Activated CD4-positive, CD25-positive, alpha-beta regulatory T cell treated with anti-CD3 and anti-CD28 coated beads, Interleukin-2, amount 50 U/mL, for 24 hours (primary cell): ENCODE measurements around the gene FCRL6.

Experiments
- ATAC-seq, 2 donors: fragments of 150-1000 bp; cut with Tn5 transposase; one replicate each; pipeline ENCODE4 v1.10.0; 2021; ENCODE audit warnings: mild to moderate bottlenecking in 1 of 2, moderate library complexity in 1 of 2

FCRL6 gene, protein sequence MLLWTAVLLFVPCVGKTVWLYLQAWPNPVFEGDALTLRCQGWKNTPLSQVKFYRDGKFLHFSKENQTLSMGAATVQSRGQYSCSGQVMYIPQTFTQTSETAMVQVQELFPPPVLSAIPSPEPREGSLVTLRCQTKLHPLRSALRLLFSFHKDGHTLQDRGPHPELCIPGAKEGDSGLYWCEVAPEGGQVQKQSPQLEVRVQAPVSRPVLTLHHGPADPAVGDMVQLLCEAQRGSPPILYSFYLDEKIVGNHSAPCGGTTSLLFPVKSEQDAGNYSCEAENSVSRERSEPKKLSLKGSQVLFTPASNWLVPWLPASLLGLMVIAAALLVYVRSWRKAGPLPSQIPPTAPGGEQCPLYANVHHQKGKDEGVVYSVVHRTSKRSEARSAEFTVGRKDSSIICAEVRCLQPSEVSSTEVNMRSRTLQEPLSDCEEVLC

GRCh38 chr1:159802111-159802510 lies at the start of gene FCRL6:
Gene FCRL6 (plus strand): TSS chr1:159802360. CDS start chr1:159802425, 65 bp downstream.
- ATAC-seq = no peak

GRCh38 chr1:159753386-159753785 lies 48.8 kb upstream of the FCRL6 start:
- ATAC-seq = no peak

DNA sequence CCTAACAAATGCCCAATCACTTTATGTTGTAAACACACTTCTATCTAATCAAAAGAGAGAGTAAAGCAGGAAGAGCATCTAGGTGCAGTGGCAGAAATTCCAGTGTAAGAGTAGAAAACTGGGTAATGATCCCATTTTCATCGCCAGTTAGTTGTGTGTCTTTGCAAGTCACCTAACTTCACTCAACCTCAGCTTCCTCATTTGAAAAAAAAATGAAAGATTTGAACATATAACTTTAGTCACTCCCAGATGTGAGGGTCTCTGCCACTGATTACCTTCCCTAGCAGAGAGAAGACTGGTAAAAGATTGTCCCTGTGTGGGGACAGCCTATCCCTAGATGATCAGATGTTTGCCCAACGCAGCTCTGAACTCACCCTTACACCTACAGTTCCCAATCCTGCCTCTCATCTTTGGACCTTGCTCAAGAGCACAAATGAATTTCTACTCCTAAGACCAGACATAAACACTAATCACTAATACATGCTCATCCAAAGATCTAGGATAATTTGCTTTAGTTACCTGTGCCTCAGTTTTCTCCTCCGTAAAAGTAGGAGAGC lies 46.6 kb upstream of the FCRL6 start:
- ATAC-seq = no peak

- no peak for ATAC-seq
Observed at GRCh38 chr1:159756397-159756796, 45.8 kb upstream of the FCRL6 start.

DNA sequence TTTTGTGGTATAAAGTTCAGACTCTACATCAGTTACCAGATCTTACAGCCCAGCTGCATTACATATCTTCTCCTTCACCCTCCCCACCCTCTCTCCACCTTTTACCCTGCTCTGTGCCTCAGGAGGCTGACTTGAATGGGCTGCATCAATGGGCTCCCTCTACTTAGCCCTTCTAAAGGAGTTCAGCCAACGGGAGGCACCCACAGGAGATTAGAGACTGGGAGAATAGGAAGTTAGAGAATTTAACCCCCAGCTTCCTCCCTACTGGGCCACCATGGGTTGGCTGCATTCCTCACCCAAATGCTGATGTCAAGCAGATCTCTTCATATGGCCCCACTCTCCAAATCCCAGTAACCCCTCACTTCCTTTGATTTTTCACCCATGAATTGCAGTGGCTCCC lies 38.5 kb upstream of the FCRL6 start:
- ATAC-seq = no peak

DNA sequence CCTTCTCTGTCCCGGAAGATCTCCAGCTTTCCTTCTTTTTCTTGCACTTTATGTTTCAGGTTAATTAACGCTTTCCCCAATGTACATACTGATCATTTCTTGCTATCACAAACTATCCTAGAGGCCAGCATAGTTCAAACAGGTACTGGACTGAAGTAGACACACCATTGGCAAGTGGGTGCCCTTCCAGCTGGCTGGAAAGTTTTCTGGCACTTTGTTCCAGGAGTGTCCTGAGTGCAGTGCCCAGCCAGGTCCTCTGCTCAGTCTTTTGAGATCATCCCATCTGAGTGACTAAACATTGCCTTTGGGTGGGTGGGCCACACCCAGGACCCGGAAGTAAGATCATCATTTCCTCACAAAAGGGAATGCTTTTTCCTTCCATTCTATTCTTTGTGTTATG lies 36.4 kb upstream of the FCRL6 start:
- no peak for ATAC-seq

- no peak for ATAC-seq
Observed at GRCh38 chr1:159771127-159771895, 30.8 kb upstream of the FCRL6 start.

- no peak for ATAC-seq
Observed at GRCh38 chr1:159774465-159774864, 27.7 kb upstream of the FCRL6 start.

DNA sequence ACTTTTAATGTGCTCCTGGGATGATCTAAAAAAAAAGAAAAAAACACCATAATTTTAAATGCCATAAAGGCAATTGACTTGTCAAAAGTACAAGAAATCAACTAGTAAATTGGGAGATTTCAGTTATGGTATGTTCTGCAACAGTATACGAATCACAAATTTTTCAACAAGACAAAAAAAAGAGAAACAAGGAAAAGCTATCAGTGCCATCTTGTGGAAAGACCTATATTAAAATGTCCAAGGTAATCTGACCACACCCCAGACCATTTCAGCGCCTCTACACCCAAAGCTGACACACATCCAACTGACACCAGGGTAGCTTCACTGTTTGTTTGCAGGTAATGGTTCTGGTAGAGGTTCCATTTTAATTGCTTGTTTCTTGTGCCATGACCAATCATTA lies 26.4 kb upstream of the FCRL6 start:
- ATAC-seq = no peak

DNA sequence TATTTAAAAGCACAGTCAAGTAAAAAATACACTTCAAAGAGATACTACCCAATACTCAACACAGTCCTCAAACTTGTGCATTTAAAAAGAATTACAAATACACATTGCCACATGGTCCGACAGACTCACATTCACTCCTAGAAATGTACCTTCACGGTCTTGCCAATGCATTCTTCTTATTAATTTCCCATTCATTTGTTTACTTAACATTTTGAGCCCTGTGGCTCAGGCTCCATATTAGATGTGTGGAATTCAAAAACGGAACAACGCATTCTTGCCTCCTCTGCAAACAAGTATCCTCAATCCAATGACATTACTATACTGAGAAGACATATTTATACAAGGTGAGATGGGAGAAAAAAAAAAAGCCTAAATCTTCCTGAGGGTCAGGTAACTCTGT lies 23.9 kb upstream of the FCRL6 start:
- no peak for ATAC-seq

- no peak for ATAC-seq
Observed at GRCh38 chr1:159779403-159779851, 22.7 kb upstream of the FCRL6 start.

DNA sequence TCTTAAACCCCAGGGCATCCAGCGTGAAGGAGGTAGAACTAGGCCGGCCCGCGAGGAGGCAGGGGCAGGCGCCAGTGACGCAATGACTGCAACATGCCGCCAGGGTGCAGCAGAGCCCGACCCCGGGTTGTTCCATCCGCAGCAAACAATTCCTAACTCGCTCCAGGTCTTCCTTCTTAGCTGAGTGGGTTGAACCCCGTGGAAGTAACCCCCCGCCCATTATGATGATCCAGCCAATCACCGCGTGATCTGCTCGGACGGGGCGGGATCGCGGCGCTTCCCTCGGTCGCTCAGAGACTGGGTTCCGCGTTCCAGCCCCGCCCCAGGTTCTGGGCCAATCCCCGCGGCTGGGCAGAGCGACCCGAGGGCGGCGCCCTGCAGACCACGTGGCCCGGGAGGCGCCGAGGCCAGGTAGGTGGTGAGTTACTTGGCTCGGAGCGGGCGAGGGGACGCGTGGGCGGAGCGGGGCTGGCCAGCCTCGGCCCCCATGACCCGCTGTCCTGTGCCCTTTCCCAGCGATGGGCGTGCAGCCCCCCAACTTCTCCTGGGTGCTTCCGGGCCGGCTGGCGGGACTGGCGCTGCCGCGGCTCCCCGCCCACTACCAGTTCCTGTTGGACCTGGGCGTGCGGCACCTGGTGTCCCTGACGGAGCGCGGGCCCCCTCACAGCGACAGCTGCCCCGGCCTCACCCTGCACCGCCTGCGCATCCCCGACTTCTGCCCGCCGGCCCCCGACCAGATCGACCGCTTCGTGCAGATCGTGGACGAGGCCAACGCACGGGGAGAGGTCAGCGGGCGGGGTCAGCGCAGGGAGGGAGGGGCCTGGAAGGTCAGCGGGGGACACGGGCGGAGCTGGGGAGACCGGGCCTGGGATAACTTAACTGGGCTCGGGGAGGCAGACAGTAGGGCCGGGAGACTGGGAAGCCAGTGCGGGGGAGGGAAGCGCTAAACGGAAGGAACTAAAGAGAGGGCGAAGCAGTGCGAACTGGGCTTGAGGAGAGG lies 21.3 kb upstream of the FCRL6 start, which contains the start of gene DUSP23:
Gene DUSP23, plus strand, starts transcription at position 380 of the 1,000 bp plus-strand sequence. Its CDS starts 139 bp downstream, at position 519.
- ATAC-seq = peak; percentile 98

DNA sequence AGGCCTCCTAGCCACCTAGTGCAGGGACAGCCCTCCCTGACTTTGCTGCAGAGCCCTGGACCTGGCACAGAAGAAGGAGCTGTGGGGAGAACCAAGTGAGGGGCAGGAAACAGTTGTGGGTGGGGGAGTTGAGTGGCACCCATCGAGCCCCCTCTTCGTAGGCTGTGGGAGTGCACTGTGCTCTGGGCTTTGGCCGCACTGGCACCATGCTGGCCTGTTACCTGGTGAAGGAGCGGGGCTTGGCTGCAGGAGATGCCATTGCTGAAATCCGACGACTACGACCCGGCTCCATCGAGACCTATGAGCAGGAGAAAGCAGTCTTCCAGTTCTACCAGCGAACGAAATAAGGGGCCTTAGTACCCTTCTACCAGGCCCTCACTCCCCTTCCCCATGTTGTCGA lies 20.2 kb upstream of the FCRL6 start:
- ATAC-seq = no peak

DNA sequence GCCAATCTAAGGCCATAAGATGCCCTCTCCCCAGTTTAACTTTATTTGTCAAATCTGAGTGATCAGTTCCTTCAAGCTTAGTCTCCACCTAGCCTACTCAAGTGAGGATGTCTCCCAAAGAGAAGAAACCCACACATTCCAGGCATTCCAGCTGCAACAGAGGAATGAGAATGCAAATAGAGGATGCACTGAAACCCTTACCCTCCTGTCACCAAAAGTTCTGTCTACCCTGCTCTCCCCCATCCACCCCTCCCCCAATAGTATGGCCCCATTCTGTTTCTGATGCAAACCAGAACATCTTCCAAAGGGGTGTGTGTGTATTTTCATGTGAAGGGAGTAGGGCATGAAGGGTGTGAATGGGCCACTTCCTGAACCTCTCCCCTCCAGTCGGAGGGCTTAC lies 18.4 kb upstream of the FCRL6 start:
- no peak for ATAC-seq

DNA sequence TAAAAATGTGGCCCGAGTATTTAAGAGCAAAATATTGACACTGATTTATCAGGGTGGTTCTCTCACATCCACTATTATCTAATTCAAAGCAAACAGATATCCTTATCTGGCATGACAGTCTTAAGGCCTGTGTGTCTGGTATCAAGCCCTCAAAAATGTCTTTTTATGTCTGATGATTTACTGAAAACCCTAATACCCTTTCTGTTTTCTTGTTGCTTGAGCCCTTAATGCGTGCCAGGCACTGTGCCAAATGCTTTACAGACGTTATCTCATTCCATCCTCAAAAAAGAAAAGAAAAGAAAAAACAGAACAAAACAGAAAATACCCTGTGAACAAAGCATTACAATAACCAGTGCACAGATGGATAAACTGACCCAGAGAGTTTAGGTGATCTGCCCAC lies 15.7 kb upstream of the FCRL6 start:
- ATAC-seq = no peak

DNA sequence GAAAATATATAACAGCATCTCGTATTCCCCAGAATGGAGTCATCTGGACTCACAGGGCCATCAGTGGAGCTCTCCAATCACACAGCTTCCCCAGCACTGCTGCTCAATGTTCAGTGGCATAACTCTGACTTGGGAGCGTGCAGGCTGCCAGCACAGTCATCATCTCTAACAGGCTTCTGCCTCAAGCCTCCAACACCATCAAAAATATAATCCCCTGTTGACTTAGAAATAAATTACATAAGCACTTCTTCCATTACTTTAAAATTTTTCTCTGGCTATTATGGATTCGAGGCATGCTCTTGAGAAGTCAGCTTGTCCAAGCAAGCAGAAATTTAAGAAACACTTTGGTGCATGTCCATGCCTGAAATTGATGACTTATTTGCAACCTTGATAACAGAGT lies 15.2 kb upstream of the FCRL6 start:
- no peak for ATAC-seq

DNA sequence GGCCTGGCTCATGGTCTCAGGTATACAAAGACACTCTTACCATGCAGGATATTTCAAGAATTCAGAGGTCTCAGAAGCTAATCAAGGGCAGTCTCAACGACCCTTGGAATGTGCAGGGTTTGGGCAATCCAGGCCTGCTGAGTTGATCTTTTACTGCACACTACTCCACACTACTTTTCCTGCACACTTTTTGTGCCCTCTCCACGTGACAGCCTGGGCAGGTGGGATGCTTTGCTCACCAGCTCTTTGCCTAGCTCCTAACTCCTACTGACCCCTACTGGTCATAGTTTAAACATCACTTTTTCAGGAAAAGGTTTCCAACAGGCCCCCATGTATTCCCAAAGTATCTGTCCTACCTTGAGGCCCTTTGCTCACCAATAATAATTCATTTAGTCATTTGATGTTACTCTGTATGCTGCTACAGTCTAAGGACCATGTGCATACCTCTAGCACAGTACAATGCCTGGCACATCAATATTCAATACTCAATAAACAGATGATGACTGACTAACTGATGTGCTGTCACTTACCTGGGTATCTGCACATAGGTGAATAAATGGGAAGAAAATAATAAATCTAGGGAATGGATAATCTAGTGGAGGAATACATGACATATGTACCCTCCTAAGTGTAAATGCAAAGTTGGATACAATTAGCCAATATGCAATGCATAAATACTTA lies 11.8 kb upstream of the FCRL6 start:
- ATAC-seq = peak in 1 of 2 donors; percentile 30

DNA sequence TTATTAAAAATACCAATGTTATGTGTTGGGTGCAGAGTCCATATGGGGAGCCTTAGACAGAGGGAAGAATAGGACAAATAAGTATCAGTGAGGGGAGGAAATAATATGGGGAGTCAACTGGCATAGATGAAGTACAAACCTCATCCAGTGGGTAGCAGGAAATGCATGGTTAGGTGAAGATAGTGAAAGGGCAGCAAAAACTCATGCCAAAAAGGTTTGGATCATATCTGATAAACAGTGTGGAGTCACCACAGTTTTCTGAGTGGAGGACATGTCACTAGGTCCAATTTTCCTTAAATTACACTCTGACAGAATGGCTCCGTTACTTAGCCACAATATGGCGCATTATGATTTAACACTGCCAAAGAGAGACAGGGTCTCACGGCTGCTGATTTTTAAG lies 11.1 kb upstream of the FCRL6 start:
- ATAC-seq = no peak

- no peak for ATAC-seq
Observed at GRCh38 chr1:159791461-159791860, 10.7 kb upstream of the FCRL6 start.

- ATAC-seq = no peak
Observed at GRCh38 chr1:159795534-159795933, 6.6 kb upstream of the FCRL6 start.

DNA sequence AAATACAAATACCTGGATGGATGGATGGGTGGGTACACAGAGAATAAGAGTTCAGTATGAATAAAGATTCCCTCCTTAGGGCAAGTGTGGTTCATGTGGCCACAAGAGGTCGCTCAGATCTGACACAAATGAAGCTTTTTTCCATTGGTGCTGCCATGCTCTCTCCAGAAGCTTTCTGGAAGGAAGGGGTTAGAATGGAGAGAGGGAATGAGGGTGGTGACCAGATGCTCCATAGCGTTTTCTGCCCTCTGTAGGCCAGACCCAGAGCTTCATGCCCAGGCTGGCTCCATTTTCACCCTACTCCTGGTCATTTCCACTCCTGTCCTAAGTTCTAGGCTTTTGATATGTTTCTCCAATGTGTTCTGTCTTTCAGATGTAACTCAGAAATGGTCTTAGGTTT lies 3.3 kb upstream of the FCRL6 start:
- ATAC-seq = peak; percentile 41 to 48
